ENCODE data around the gene MUC16.

The MUC16 gene

DNA sequence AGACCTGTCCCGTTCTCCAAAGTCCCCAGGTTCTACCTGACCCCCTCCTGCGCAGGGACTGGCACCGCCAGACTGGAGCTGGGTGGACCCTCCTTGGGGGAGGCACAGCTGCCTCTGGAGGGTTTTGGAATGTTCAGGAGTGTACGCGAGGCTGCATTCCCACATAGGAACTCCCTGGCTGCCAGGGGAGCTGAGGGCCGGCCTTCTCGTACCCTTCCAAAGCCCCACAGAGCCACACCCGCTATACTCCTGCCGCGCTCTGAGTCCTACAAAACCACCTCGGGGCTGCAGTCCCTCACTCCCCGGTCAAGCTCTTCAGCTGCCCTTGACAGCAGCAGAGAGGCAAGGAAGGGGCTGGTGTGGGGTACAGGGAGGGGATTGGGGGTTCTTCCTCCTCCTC, 484 bp upstream of the MUC16 start:
- in situ Hi-C loops (cut with HindIII; ENCODE audit: low sequenced_read_pairs) = no loop called here

DNA sequence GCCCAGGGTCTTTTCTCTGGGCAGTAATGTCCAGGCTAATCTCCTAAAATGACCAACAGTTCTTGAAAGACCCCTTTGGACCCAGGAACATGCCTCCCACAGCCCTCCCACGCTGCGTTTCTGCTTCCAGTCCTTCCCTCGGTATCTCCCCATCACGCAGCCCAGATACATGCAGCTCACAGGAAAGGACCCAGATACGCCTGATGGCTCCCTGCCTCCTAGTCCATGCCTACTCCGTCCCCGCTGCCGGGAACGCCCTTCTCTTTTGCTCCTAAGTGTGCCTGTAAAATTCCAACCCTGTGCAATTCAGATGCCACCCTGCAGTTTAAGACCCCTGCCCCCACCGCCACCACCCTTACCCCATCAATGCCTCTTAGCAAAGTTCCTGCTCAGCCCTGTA, 778 bp downstream of the MUC16 start:
- in situ Hi-C loops (cut with HindIII; ENCODE audit: low sequenced_read_pairs) = no loop called here

DNA sequence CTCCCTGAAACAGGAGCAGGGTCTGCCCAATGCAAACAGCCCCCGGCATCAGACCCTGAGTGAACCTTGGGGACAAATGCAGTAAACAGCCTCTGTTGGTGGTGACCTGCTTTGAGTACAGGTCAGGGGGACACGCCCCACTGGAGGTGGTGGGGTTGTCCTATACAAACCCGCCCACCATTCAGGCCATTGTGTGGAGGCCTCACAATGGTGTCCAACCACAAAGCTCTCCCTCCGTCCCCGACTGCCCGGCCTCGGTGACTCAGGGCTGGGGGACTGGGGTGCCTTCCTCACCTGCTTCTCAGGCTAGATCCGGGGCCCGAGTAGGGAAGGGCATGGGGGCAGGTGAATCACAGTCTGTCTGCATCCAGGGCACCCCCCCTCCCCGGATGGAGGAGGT, 1.5 kb downstream of the MUC16 start:
- in situ Hi-C loops (cut with HindIII; ENCODE audit: low sequenced_read_pairs) = no loop called here

DNA sequence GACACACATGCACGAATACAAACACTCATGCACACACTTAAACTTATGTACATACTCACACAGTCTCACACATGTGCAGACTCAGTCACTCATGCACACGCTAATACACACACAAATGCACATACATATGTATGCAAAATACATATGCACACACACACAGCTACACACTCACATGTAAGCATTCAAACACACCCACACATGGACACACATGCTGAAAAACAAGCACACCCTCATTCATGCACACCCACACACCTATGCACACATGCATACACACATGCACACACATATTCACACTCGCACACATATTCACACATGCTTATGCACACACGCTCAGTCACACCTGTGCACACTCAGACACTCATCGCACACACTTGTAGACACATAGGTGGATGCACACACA, 9.3 kb downstream of the MUC16 start:
- in situ Hi-C loops (cut with HindIII; ENCODE audit: low sequenced_read_pairs) = no loop called here

DNA sequence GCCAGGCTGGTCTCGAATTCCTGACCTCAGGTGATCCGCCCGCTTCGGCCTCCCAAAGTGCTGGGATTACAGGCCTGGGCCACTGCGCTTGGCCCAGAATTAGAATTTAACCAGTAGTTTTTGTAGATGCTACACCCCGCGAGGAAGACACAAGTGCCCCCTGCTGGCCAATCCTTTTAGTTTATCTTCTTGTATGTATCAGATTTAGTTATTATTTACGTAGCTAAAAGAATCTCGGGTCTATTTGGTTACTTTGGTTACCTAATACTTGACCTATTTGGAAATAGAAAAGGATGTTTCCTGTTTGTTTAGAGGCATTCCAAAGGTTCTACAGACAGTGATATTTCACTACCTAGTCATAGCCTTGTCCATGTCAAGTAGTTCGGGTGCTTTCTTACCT, 22.0 kb downstream of the MUC16 start:
- in situ Hi-C loops (cut with HindIII; ENCODE audit: low sequenced_read_pairs) = no loop called here

DNA sequence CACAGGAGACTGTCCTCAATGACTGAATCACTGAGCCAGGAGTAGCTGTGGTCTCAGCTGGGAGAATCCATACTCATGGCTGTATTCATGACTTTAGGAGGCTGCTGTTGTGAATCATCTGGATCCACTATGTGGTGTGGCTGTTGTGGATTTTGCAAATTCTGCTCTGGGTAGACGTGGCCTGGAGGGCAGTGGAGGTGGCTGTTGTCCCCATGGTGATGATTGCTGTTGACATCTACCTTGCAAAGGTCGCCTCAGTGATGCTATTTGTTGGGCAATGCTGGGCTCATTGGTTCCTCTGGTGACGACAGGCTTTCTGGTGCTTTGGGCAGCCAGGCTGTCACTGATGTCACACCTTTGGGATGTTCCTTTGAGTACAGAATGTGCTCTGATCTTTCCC, 23.9 kb downstream of the MUC16 start:
- in situ Hi-C loops (cut with HindIII; ENCODE audit: low sequenced_read_pairs) = no loop called here

DNA sequence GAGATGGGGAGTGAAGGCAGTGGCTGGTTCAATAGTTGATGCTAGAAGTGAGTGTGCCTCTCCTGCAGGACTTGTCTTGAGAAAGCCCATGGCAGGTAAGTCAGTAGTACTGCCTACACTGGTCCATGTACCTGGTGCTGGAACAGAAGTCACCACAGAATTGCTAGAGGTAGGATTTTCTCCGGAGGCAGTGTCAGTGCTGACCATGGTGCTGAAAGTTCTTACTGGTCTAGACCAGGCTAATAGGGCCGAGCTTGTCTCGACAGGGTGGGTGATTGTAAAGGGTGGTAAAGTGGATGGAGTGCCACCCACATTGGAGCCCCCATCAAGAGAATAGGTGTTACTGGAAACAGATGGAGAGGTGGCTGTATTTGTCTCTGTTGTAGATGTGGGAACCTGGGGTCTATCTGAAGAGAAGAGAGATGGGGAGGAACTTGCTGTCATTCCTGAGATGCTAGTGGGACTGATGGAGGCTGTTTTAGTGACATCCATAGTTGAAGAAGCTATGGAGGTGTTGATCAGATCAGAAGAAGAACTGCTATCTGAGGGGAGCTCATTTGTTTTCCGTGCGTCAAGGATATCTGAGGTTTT, 36.6 kb downstream of the MUC16 start:
- in situ Hi-C loops (cut with HindIII; ENCODE audit: low sequenced_read_pairs) = no loop called here

DNA sequence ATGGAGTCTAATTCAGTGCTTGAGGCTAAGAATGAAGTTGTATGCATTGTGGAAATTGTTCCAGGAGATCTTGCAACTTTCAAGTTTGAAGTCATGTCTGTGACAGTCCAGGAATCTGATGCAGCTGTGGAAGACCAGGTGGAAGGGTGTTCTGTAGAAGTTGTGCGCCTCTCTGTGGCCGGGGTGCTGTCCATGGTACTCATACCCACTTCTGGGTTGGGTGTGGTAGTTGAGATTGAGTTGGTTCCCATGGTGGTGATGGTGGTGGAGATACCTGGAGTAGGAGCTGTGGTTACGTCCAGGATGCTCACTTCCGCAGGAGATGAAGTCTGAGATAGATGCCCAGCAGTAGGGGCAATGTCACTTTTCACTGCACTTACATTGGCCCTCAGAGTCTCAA, 44.3 kb downstream of the MUC16 start:
- in situ Hi-C loops (cut with HindIII; ENCODE audit: low sequenced_read_pairs) = no loop called here
